Activated T-cell treated with anti-CD3 and anti-CD28 coated beads, Interleukin-2, amount 50 U/mL, for 4 hours (primary cell): ENCODE data around the gene HNRNPA0. TPM values are rescaled to one million over a fixed set of nuclear protein-coding genes. Genes with fewer than 3 reads are reported as not detected.

Experiments
- ATAC-seq, 2 donors: fragments of 200-7000 bp; cut with Tn5 transposase; one replicate each; pipeline ENCODE4 v1.10.0; 2021
- DNase-seq: peaks from one replicate; pipeline ENCODE4 v3.0.0-alpha.2; 2020
- H3K27me3 Mint-ChIP-seq: one replicate; pipeline ENCODE4 v1.8.0; 2021; ENCODE audit warnings: low read depth, mixed read lengths
- H3K36me3 Mint-ChIP-seq: one replicate; pipeline ENCODE4 v1.8.0; 2022; ENCODE audit warnings: mixed read lengths; ENCODE audit not compliant: insufficient read depth
- H3K4me1 Mint-ChIP-seq: one replicate; pipeline ENCODE4 v1.8.0; 2021; ENCODE audit warnings: low read depth, mixed read lengths
- H3K4me3 Mint-ChIP-seq: one replicate; pipeline ENCODE4 v1.8.0; 2021; ENCODE audit warnings: mild to moderate bottlenecking, moderate library complexity, mixed read lengths
- H3K9me3 Mint-ChIP-seq: one replicate; pipeline ENCODE4 v1.8.0; 2021; ENCODE audit warnings: mixed read lengths
- total RNA-seq, 3 donors: library from RNA; stranded (reverse); gene quantifications; one replicate each; pipeline ENCODE4 v1.2.1, GENCODE V29; 2021

The HNRNPA0 gene
- total RNA-seq, 3 donors from 2014 or later = 48.0 to 49.5 (median 48.6) TPM

DNA sequence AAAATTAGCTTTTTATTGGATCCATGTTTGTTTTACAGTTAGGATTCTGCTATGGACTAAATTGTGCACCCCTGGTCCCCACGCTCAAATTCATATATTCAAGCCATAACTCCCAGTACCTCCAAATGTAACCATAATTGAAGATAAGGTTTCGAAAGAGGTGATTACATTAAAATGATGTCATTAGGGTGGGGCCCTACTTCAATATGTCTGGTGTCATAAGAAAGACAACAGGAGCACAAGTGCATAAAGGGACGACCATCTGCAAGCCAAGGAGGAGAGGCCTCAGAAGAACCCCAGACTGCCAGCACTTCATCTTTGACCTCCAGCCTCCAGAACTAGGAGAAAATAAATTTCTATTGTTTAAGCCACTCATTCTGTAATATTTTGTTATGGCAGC lies 7.4 kb upstream of the HNRNPA0 start:
- ATAC-seq = no peak

DNA sequence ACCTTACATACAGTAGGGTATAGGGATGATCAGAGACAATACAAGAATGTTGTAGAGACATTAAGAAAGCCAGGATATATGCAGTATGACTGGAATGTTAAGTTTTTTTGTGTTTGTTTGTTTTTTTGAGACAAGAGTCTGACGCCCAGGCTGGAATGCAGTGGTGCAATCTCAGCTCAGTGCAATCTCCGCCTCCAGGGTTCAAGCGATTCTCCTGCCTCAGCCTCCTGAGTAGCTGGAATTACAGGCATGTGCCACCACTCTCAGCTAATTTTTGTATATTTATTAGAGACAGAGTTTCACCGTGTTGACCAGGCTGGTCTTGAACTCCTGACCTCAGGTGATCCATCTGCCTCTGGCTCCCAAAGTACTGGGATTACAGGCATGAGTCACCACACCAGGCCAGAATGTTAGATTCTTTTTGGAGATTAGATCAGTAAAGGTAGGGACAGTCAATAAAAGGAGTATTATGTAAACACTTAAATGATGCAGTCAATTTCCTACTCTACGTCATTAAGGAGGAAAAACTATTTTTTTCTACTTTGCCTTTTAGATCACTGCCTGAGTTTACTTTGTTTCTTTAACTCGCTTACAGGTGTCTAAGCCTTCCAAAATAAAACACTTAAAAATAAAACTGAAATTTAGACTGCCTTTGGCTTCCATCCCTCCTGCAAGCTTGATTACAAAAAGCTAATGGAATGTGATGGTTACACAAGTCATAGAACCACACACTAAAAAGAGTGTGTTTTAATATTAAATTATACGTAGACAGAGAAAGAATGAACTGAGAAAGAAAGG lies 6.8 kb upstream of the HNRNPA0 start:
- Mint-ChIP-seq H3K27me3 (peaks cover 3% of the 10 kb centered on the region), H3K4me1 (no peaks in the 10 kb centered on the region), H3K9me3 (peaks cover 4% of the 10 kb centered on the region), H3K36me3 (no peaks in the 10 kb centered on the region), H3K4me3 (no peak overlapping the region)
- no peak for ATAC-seq
- DNase-seq = no peak

More for the DNA sequence above, 7.4 kb upstream of the HNRNPA0 start:
- H3K4me3 Mint-ChIP-seq = no peak overlapping the region
- no peaks in the 10 kb centered on the region for H3K36me3 Mint-ChIP-seq
- H3K27me3 Mint-ChIP-seq = peaks cover 3% of the 10 kb centered on the region
- DNase-seq = no peak
- peaks cover 4% of the 10 kb centered on the region for H3K9me3 Mint-ChIP-seq
- H3K4me1 Mint-ChIP-seq = no peaks in the 10 kb centered on the region

DNA sequence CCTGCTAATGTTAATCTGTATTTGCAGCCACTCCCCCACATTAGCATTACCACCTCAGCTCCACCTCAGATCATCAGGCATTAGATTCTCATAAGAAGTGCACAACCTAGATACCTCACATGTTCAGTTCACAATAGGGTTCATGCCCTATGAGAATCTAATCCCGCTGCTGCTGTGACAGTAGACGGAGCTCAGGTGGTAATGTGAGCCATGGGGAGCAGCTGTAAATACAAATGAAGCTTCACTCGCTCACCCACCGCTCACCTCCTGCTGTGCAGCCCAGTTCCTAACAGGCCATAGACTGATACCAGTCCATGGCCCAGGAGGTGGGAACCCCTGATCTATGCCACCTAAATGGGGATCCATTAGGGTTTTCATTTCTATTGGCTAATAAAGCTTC lies 6.1 kb upstream of the HNRNPA0 start:
- no peak for ATAC-seq
- Mint-ChIP-seq H3K4me1 (peaks cover 1% of the 10 kb centered on the region), H3K27me3 (peaks cover 3% of the 10 kb centered on the region), H3K36me3 (no peaks in the 10 kb centered on the region), H3K9me3 (peaks cover under 1% of the 10 kb centered on the region), H3K4me3 (no peak overlapping the region)
- no peak for DNase-seq

DNA sequence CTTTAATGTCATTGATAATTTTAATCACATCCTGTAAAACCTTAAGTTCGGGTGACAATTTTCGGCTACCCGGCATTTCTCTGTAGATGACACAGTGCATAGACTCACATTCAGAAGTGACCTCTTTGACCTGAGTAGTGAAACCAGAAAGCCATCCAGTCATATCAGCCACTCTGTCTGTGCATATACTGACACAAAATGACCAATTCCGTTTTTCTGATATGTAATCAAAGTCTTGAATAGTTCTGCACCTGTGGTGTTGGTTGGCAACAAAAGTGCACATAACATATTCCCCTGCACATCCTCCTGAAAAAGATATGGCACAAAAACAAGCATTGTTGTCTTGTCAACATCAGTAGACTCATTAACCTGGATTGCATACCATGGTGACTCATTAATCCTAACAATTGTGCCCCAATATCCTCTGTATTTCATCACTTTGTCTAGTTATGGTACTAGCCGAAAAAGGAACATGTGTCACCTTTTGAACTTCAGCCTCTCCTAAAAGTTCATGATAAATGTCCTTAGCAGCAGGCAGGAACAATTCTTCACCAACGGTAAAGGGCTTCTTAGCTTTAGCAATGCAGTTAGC lies 4.6 kb upstream of the HNRNPA0 start:
- Mint-ChIP-seq H3K4me1 (peaks cover 5% of the 10 kb centered on the region), H3K9me3 (no peaks in the 10 kb centered on the region), H3K36me3 (no peaks in the 10 kb centered on the region), H3K4me3 (no peak overlapping the region), H3K27me3 (peaks cover 3% of the 10 kb centered on the region)
- no peak for ATAC-seq
- no peak for DNase-seq

DNA sequence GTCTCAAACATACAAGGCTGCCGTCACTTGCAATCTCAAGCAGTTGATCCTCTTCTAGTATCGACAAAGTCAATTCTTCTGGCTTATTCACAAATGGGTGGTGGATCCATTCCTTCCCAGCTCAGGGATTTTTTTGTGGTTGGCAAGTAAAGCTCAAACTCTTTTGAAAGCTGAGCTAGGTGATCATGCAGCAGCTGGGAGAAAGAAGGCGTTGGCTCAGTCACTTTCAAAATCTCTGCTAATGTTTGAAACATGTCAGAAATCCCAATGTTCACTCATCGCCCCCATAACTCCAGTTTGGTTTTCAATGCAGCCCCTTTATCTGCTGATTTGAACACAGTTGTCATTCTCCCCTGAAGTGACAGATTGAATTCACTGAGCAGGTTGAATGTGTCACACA lies 4.0 kb upstream of the HNRNPA0 start:
- Mint-ChIP-seq H3K4me1 (peaks cover 5% of the 10 kb centered on the region), H3K9me3 (no peaks in the 10 kb centered on the region), H3K4me3 (no peak overlapping the region), H3K36me3 (no peaks in the 10 kb centered on the region), H3K27me3 (peaks cover 3% of the 10 kb centered on the region)
- ATAC-seq = no peak
- DNase-seq = no peak

DNA sequence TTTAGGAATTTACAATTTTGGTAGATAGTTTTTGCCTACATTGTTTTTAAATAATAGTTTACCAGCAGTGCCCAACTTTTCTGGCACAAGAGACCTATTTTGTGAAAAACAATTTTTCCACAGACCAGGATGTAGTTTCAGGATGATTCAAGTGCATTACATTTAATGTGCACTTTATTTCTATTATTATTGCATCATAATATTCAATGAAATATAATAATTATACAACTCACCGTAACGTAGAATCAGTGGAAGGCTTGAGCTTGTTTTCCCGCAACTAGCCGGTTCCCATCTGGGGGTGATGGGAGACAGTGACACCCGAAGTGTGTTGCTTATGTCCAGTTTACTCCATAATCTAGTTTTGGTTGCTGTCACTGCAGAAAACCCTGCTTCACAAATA lies 3.5 kb upstream of the HNRNPA0 start:
- Mint-ChIP-seq H3K36me3 (no peaks in the 10 kb centered on the region), H3K4me3 (no peak overlapping the region), H3K9me3 (no peaks in the 10 kb centered on the region), H3K27me3 (peaks cover 3% of the 10 kb centered on the region), H3K4me1 (peaks cover 5% of the 10 kb centered on the region)
- ATAC-seq = no peak
- DNase-seq = no peak

DNA sequence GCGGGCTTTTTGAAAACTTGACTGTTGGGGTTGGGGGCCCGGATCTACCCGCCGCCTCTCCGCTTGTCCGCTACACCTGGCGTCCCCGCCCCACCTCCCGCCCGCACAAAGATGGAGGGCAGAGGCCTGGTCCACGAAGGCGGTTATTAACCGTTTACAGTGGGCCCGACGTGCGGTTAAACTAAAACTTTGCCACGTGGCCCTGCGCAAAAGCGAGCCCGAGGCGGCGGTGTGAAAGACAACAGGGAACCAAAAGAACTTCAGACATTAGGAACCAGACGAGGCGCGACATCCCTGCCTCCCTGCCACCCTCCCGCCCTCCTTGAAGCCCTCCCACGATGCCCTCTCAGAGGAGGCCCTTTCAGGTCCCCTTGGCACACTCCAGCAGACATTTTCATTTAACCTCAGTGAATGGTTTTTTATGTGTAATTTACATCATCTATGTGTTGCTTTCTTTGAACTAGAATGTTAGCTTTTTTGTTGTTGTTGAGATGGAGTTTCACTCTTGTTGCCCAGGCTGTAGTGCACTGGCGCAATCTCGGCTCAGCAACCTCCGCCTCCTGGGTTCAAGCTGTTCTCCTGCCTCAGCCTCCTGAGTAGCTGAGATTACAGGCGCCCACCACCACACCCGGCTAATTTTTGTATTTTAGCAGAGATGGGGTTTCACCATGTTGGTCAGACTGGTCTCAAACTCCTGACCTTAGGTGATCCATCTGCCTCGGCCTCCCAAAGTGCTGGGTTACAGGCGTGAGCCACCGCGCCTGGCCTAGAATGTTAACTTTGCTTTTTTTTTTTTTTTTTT lies 999 bp upstream of the HNRNPA0 start:
- ATAC-seq = peak; percentile 38
- H3K36me3 Mint-ChIP-seq = peaks cover 19% of the 10 kb centered on the region
- peak overlapping the region; percentile 94 for H3K4me3 Mint-ChIP-seq
- H3K9me3 Mint-ChIP-seq = no peaks in the 10 kb centered on the region
- peaks cover 3% of the 10 kb centered on the region for H3K27me3 Mint-ChIP-seq
- H3K4me1 Mint-ChIP-seq = peaks cover 22% of the 10 kb centered on the region
- no peak for DNase-seq

DNA sequence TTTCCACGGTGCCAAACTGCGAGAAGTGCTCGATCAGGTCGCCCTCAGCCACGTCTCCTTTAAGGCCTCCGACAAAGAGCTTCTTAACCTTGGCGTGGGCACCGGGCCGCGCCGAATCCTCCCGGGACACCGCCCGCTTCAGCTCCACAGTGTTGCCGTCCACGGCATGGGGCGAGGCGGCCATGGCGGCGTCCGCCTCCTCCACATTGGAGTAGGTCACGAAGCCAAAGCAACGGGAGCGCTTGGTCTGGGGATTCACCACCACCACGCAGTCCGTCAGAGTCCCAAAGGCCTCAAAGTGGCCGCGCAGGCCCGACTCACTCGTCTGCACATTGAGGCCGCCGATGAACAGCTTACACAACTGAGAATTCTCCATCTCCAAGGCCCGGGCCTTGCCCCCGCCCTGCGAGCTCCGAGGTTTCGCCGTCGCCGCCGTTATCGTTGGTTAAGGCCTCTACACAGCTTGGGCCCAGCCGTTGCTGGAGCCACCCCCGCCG lies 424 bp downstream of the HNRNPA0 start:
- Mint-ChIP-seq H3K27me3 (no peaks in the 10 kb centered on the region), H3K36me3 (peaks cover 20% of the 10 kb centered on the region), H3K9me3 (no peaks in the 10 kb centered on the region), H3K4me3 (peak overlapping the region; percentile 94), H3K4me1 (peaks cover 28% of the 10 kb centered on the region)
- no peak for DNase-seq
- ATAC-seq = peak; percentile 5 to 14

DNA sequence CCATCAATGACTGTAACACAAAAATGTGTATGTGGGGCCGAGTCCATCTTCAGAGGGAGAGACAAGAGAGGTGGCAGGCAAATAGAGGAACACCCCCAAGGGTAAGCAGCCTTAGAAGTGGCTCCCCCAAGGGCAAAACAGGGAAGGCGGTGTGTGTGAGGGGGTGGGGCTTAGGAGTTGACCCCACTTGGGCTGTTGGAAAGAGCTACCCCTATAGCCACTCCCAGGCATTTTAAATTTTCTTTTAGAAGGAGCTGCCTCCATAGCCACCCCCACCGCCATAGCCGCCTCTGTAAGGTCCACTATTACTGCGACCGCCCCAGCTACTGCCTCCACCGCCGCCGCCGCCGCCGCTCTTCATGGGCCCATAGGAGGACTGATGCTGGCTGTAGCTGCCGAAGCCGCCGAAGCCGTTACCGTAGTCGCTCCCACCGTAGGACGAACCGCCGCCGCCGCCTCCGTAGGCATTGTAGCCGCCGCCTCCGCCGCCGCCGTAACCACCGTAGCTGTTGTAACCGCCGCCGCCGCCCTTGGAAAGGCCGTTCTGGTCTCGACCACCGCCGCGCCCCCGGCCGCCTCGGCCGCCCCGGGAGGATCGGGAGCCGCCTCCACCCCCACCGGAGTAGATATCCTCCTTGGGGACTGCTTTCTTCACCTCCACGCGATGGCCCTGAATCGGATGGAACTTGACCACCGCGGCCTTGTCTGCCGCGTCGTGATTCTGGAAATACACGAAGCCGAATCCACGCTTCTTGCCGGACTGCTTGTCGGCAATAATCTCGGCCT lies 1.1 kb downstream of the HNRNPA0 start:
- Mint-ChIP-seq H3K4me3 (peak overlapping the region; percentile 94), H3K27me3 (no peaks in the 10 kb centered on the region), H3K9me3 (no peaks in the 10 kb centered on the region), H3K4me1 (peaks cover 28% of the 10 kb centered on the region), H3K36me3 (peaks cover 20% of the 10 kb centered on the region)
- peak; percentile 29 for DNase-seq
- ATAC-seq = no peak

DNA sequence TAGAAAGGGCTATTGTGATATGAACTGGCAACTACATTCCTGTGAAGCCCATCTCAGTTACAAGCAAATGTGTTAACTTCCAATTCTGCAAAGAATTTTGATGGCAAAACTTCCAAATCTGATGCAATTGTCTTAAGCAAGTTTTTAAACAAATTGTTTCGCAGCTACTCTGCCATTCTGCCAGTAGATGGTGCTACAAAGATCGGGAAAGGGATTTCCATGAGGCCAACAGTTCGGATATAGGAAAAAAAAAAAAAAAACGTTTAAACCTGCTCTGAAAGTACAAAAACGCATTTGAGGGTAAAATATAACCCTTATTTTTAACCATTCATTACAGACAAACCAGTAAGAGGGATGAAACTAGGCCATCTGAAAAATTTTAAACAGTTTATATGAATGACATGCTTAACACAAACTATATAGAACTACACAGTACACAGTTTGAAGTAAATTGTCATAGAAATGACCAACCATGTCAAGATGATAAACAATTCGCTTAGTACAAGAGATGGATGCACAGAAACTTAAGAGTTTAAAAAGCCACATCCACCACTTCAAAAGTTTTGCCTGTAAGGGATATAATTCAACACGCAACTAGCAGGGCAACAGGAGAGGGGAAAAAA lies 2.2 kb downstream of the HNRNPA0 start:
- ATAC-seq = no peak
- no peaks in the 10 kb centered on the region for H3K27me3 Mint-ChIP-seq
- peak overlapping the region; percentile 94 for H3K4me3 Mint-ChIP-seq
- peaks cover 28% of the 10 kb centered on the region for H3K4me1 Mint-ChIP-seq
- no peaks in the 10 kb centered on the region for H3K9me3 Mint-ChIP-seq
- H3K36me3 Mint-ChIP-seq = peaks cover 20% of the 10 kb centered on the region
- DNase-seq = no peak

DNA sequence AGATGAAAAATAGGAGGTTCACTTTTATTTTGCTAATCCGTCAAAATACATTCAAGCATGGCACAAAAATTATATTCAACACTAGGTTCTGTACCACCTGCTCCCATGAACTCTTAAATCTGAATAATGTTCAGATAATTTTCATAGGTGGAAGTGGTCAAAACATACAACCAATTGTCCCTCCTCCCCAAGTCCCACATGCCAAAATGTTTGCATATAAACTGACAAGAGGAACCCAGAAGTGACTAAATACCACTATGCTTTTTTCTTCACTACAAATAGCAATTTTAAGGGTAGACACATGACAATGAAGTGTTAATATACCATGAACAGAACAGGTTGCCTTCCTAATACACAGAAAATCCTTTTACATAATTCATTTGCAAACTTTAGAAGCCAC lies 3.7 kb downstream of the HNRNPA0 start:
- H3K9me3 Mint-ChIP-seq = no peaks in the 10 kb centered on the region
- ATAC-seq (no peak), DNase-seq (no peak)
- H3K4me3 Mint-ChIP-seq = peak overlapping the region; percentile 54
- peaks cover 20% of the 10 kb centered on the region for H3K36me3 Mint-ChIP-seq
- H3K27me3 Mint-ChIP-seq = no peaks in the 10 kb centered on the region
- peaks cover 28% of the 10 kb centered on the region for H3K4me1 Mint-ChIP-seq

DNA sequence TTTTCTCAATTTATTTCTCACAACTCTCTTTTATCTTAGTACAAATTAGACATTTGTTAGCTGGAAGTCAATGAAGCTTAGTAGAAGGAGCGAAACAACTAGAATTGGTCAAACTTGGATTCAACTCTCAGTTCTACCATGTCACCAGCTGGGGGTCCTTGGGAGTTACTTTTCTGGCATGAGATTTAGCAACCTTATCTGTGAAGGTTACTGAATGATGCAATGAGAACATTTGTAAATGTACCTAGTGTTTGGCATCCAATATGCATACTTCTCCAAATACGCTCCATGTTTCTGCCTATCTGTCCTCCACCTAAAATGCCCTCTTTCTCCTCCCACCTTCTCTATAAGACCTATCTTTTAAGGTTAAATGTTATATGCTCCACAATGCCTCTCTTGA lies 6.3 kb downstream of the HNRNPA0 start:
- H3K4me1 Mint-ChIP-seq = peaks cover 27% of the 10 kb centered on the region
- H3K36me3 Mint-ChIP-seq = peaks cover 20% of the 10 kb centered on the region
- no peak overlapping the region for H3K4me3 Mint-ChIP-seq
- ATAC-seq (no peak), DNase-seq (no peak)
- H3K27me3 Mint-ChIP-seq = no peaks in the 10 kb centered on the region
- no peaks in the 10 kb centered on the region for H3K9me3 Mint-ChIP-seq

DNA sequence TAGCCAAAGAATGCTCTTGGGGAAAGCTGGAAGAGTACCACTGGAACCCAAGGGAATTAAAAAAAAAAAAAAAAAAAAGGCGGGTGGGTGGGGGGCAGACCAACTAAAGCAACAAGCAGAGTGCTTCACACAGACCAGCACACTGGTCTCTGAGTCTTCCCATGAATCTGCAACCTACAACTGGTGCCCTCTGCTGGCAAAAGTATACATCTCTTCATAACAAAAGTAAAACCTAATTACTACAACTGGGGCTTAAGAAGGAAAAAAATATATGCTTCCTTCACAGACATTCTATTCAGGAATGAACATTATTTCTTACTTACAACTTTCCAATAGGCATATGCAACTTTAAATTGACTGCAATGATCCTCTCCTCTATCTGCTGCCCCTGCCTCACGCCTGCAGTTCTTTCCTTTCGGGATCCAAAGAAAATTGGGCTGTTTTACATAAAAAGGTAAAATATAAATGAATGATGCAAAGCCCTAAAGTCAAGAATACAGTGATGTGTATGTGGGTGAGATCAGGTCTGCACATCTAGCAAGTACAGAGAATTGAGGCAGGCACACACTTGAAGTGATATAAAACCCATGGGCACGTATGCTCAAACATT lies 11.0 kb downstream of the HNRNPA0 start:
- ATAC-seq = peak; percentile 82 to 91
- peaks cover 20% of the 10 kb centered on the region for H3K4me1 Mint-ChIP-seq
- DNase-seq = peak; percentile 47
- no peak overlapping the region for H3K4me3 Mint-ChIP-seq
- H3K27me3 Mint-ChIP-seq = no peaks in the 10 kb centered on the region
- H3K9me3 Mint-ChIP-seq = no peaks in the 10 kb centered on the region
- no peaks in the 10 kb centered on the region for H3K36me3 Mint-ChIP-seq
